BJ (cell line): ENCODE data around the gene LRMDA. TPM values are rescaled to one million over a fixed set of nuclear protein-coding genes. Genes with fewer than 3 reads are reported as not detected.

Experiments used
- CTCF ChIA-PET: fragments of 350-600 bp; formaldehyde crosslinking; extraction: SDS; loops from one replicate; lab custom pipeline; 2021; ENCODE audit warnings: antibody characterized with exemption, inconsistent platforms; lab: Yijun Ruan, JAX
- POLR2A ChIA-PET: fragments of 300-600 bp; sonication (Branson Sonifier 250); formaldehyde crosslinking; extraction: SDS; loops from one replicate; lab custom pipeline; 2021; ENCODE audit warnings: antibody characterized with exemption; lab: Charles Lee
- DNase-seq: peaks from one replicate; pipeline ENCODE4 v3.0.0-alpha.2; 2011; ENCODE audit warnings: low read depth
- H3K27me3 ChIP-seq: 2 replicates; pipeline ENCODE4 v1.6.0; 2011; ENCODE audit warnings: low read length; ENCODE audit not compliant: control insufficient read depth, insufficient read depth
- H3K36me3 ChIP-seq: 2 replicates; pipeline ENCODE4 v1.5.1; 2011; ENCODE audit warnings: low read length; ENCODE audit not compliant: control insufficient read depth, insufficient read depth
- H3K4me3 ChIP-seq: 2 replicates; pipeline ENCODE4 v1.5.1; 2011; ENCODE audit warnings: low read depth, mild to moderate bottlenecking, control low read depth, low read length
- CTCF ChIP-seq: IDR thresholded peaks from 2 replicates; pipeline ENCODE4 v1.5.1; 2011; ENCODE audit warnings: low read depth, mild to moderate bottlenecking, control low read depth, inconsistent platforms, low read length, moderate library complexity; ENCODE audit not compliant: insufficient read depth
- polyA plus RNA-seq: library from polyadenylated mRNA; depleted of rRNA; stranded (reverse); fragments of >200 nt; gene quantifications from 2 replicates; pipeline ENCODE4 v1.2.3, GENCODE V29; 2011

The LRMDA gene
- polyA plus RNA-seq, 1 experiment = not detected

GRCh38 chr10:75999001-75999400 lies 567.6 kb downstream of the LRMDA start:
- Histone ChIP-seq H3K27me3 (0 out of 2 replicates have a peak, but pooled peaks cover 1% of the 10 kb centered on the region), H3K4me3 (no peak overlapping the region), H3K36me3 (no peaks in the 10 kb centered on the region)
- ChIA-PET CTCF (no interaction called here), POLR2A (no interaction called here)
- no peak for DNase-seq
- TF ChIP-seq CTCF = no peak

- no peak for TF ChIP-seq CTCF
- Histone ChIP-seq H3K4me3 (no peak overlapping the region), H3K27me3 (0 out of 2 replicates have a peak, but pooled peaks cover 1% of the 10 kb centered on the region), H3K36me3 (no peaks in the 10 kb centered on the region)
- POLR2A ChIA-PET = no interaction called here
- DNase-seq = no peak
- CTCF ChIA-PET = interaction anchor here (0.7 kb wide), 1 partner anchor 56 kb away, joined by 4 read pairs; no protein-coding TSS in a partner anchor
Observed at GRCh38 chr10:75999515-76000209, 568.2 kb downstream of the LRMDA start.

- no peaks in the 10 kb centered on the region for H3K36me3 ChIP-seq
- no peak for TF ChIP-seq CTCF
- no peak for DNase-seq
- CTCF ChIA-PET = no interaction called here
- no peak overlapping the region for H3K4me3 ChIP-seq
- H3K27me3 ChIP-seq = no peaks in the 10 kb centered on the region
- POLR2A ChIA-PET = no interaction called here
Observed at GRCh38 chr10:76000550-76000949, 569.1 kb downstream of the LRMDA start.

- ChIA-PET POLR2A (no interaction called here), CTCF (interaction anchor here (0.7 kb wide), 1 partner anchor 35 kb away, joined by 3 read pairs; no protein-coding TSS in a partner anchor)
- H3K36me3 ChIP-seq = no peaks in the 10 kb centered on the region
- no peak for TF ChIP-seq CTCF
- H3K4me3 ChIP-seq = no peak overlapping the region
- H3K27me3 ChIP-seq = no peaks in the 10 kb centered on the region
- DNase-seq = no peak
Observed at GRCh38 chr10:76001019-76001418, 569.6 kb downstream of the LRMDA start.

- CTCF ChIA-PET = interaction anchor here (0.7 kb wide), 1 partner anchor 36 kb away, joined by 3 read pairs; no protein-coding TSS in a partner anchor
- Histone ChIP-seq H3K27me3 (no peaks in the 10 kb centered on the region), H3K4me3 (no peak overlapping the region), H3K36me3 (no peaks in the 10 kb centered on the region)
- no peak for DNase-seq
- no peak for TF ChIP-seq CTCF
- POLR2A ChIA-PET = no interaction called here
Observed at GRCh38 chr10:76001461-76001860, 570.0 kb downstream of the LRMDA start.
